AG04450 (cell line): ENCODE measurements around the gene HCN2. TPM values are rescaled to one million over a fixed set of nuclear protein-coding genes. Genes with fewer than 3 reads are reported as not detected.
"Not testable (repeated sequence)": the region's sequence is repeated elsewhere in the genome, so short reads cannot be mapped to it uniquely, and the experiment has no call there.

Experiments
- CTCF ChIA-PET: fragments of 300-600, 350-600 bp; formaldehyde crosslinking; extraction: SDS; loops from one replicate; lab custom pipeline; 2022; ENCODE audit warnings: antibody characterized with exemption, inconsistent platforms; lab: Charles Lee
- POLR2A ChIA-PET: fragments of 350-600 bp; formaldehyde crosslinking; extraction: SDS; loops from one replicate; lab custom pipeline; 2021; ENCODE audit warnings: antibody characterized with exemption, inconsistent platforms; lab: Yijun Ruan, JAX
- DNase-seq: peaks from one replicate; pipeline ENCODE4 v3.0.0-alpha.2; 2011; ENCODE audit warnings: low read depth, low spot score
- H3K27ac ChIP-seq: one replicate; pipeline ENCODE4 v1.5.1; 2012; ENCODE audit warnings: low read depth, low read length, control low read depth
- H3K27me3 ChIP-seq: one replicate; pipeline ENCODE4 v1.6.0; 2012; ENCODE audit warnings: low read length; ENCODE audit not compliant: control insufficient read depth, insufficient read depth
- H3K4me3 ChIP-seq: 2 replicates; pipeline ENCODE4 v1.5.1; 2011; ENCODE audit warnings: mild to moderate bottlenecking, low read depth, low read length, control low read depth
- H3K9me3 ChIP-seq: 2 replicates; pipeline ENCODE4 v1.5.1; 2012; ENCODE audit warnings: low read length; ENCODE audit not compliant: control insufficient read depth, insufficient read depth
- polyA plus RNA-seq: library from polyadenylated mRNA; depleted of rRNA; stranded (reverse); fragments of >200 nt; gene quantifications from 2 replicates; pipeline ENCODE4 v1.2.3, GENCODE V29; 2011
- TF ChIP-seq, protein P1 (sequence below): IDR thresholded peaks from 2 replicates; pipeline ENCODE4 v1.5.1; 2011; ENCODE audit warnings: low read depth, low read length, control low read depth, inconsistent platforms

The HCN2 gene
- polyA plus RNA-seq, 1 experiment, result 0.33 TPM

DNA sequence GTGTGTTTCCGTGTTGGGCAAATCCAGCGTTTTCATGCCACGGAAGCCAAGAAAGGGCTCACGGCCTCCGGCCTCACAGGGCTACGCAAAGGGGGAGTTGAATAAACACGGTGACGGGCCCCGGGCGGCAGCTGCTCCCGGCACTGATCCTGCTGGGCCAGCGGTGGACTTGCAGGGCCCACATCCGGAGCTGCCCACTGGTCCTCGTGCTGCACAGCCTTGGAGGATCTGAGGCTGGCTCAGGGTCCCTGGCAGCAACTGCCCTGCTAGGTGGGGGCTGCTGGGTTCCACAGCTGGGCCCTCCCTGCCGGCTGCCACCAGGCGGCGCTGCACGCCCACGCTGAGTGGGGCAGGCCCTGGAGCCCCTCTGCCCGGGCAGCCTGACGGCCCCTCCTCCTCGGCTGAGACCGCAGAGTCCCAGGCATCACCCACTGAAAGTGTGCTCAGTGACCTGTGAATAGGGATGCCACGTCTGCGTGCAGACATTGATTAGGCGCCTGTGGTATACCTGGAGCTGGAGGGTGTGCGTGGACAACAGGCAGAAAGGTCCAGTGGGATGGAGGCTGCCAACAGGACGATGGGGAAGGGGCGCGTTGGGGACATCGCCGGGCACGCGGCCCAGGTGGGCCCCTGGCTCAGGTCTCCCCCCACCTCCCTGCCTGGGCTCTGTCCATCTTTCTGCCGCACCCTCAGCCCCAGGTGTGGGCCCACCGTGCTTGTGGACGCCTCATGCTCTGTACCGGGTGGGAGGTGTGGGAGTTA, 5.3 kb upstream of the HCN2 start:
- ChIA-PET CTCF (interaction anchor here (0.7 to 2.1 kb wide), 2 partner anchors 150 to 153 kb away, joined by 3 to 4 read pairs; no protein-coding TSS in a partner anchor), POLR2A (interaction anchor here (2.6 kb wide), 1 partner anchor 12 kb away, joined by 13 read pairs; the partner anchor contains the start of gene BSG)
- no peaks in the 10 kb centered on the region; the same call in 1 of the 2 replicates for H3K9me3 ChIP-seq
- peaks cover 4% of the 10 kb centered on the region for H3K27me3 ChIP-seq
- TF ChIP-seq, protein P1, sequence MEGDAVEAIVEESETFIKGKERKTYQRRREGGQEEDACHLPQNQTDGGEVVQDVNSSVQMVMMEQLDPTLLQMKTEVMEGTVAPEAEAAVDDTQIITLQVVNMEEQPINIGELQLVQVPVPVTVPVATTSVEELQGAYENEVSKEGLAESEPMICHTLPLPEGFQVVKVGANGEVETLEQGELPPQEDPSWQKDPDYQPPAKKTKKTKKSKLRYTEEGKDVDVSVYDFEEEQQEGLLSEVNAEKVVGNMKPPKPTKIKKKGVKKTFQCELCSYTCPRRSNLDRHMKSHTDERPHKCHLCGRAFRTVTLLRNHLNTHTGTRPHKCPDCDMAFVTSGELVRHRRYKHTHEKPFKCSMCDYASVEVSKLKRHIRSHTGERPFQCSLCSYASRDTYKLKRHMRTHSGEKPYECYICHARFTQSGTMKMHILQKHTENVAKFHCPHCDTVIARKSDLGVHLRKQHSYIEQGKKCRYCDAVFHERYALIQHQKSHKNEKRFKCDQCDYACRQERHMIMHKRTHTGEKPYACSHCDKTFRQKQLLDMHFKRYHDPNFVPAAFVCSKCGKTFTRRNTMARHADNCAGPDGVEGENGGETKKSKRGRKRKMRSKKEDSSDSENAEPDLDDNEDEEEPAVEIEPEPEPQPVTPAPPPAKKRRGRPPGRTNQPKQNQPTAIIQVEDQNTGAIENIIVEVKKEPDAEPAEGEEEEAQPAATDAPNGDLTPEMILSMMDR, result peak; percentile 88
- no peak overlapping the region for H3K27ac ChIP-seq
- DNase-seq, result no peak
- H3K4me3 ChIP-seq, result no peak overlapping the region

DNA sequence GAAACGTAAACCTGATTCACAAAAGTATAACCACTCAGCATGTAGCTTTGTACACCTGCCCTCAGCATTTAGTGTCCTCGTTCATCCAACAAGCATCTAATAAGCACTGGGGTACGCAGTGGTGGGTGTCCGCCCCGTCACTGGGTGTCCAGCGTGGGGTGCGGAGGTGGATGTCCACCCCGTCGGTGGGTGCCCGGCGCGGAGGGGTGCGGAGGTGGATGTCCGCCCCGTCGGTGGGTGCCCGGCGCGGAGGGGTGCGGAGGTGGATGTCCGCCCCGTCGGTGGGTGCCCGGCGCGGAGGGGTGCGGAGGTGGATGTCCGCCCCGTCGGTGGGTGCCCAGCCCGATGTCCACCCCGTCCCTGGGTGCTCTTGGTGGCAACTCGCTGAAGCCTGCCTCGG, 4.5 kb upstream of the HCN2 start:
- POLR2A ChIA-PET, result not testable (repeated sequence)
- CTCF ChIA-PET, result interaction anchor here (0.7 to 2.1 kb wide), 2 partner anchors 149 to 152 kb away, joined by 3 to 4 read pairs; no protein-coding TSS in a partner anchor

DNA sequence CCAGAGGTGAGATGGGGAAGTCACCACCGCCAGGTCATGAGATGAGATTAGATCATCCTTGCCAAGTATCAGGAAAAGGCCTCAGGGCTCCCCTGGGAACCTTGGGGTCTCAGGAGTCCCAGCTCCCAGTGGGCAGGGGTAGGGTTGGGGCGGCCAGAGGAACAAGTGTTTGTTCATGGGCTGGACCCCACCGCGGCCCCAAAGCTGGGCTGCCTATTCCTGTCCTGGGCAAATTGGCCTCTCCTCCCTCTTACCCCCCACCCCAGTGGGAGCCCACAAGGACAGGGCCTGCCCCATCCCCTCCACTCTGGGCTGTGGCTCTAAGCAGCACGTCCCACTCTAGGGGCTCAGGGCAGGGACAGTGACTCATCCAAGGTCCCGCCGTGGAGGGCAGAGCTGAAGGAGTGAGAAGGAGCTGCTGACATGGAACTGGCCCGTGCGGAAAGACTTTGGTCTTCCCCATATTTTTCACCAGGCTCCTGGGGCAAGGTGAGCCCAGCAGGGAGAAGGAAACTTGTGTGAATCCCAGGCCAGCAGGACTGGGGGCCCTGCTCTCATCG, 4.0 kb upstream of the HCN2 start:
- H3K27ac ChIP-seq, result no peak overlapping the region
- TF ChIP-seq, protein P1, result no peak
- POLR2A ChIA-PET, result no interaction called here
- no peaks in the 10 kb centered on the region; the same call in 1 of the 2 replicates for H3K9me3 ChIP-seq
- DNase-seq, result no peak
- peaks cover 4% of the 10 kb centered on the region for H3K27me3 ChIP-seq
- CTCF ChIA-PET, result interaction anchor here (0.6 to 2.1 kb wide), 3 partner anchors 47 to 187 kb away, joined by 4 read pairs; no protein-coding TSS in a partner anchor
- H3K4me3 ChIP-seq, result no peak overlapping the region

More for the DNA sequence above, 4.5 kb upstream of the HCN2 start:
- H3K27me3 ChIP-seq, DNase-seq, H3K9me3 ChIP-seq, H3K27ac ChIP-seq, H3K4me3 ChIP-seq: not testable (repeated sequence)

DNA sequence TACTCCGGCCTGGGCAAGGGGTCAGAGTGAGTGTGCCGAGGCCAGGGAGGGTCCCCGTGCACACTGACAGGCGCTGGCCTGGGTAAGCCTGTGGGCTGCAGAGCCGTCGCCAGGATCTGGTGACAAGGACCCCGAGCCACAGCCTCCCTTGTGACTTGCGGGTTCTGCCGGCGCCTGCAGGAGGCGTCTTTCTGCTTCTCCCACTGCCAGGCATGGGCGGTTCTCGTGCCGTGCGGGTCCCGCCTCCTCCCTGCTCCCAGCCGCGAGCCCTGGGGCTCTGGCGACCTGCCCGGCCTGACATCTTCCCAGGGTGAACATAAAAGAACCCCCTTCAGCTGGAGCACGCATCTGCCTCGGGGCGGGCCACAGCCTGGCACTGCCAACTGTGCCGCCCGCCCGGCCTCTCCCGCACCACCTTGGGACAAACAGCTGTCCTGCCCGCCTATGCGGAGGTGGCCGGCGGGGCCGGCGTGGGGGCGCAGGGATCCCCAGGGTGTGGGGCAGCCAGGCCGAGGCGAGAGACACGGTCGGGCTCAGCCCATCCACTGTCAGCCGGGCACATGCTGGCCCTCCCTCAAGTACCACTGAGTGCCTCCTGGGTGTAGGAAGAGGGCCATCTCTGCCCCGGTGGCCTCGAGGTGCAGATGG, 1.5 kb upstream of the HCN2 start:
- CTCF ChIA-PET, result no interaction called here
- no peak overlapping the region for H3K27ac ChIP-seq

More for the DNA sequence above, 1.5 kb upstream of the HCN2 start:
- POLR2A ChIA-PET, result interaction anchor here (1.5 kb wide), 1 partner anchor 13 kb away, joined by 3 read pairs; no protein-coding TSS in a partner anchor
- H3K27me3 ChIP-seq, result peaks cover 10% of the 10 kb centered on the region
- TF ChIP-seq, protein P1, result peak; percentile 66
- DNase-seq, result no peak
- H3K9me3 ChIP-seq, result no peaks in the 10 kb centered on the region; the same call in 1 of the 2 replicates
- H3K4me3 ChIP-seq, result no peak overlapping the region
